ENCODE results near the gene TATDN3. TPM values are rescaled to one million over a fixed set of nuclear protein-coding genes. Genes with fewer than 3 reads are reported as not detected.

The TATDN3 gene
- total and polyA plus RNA-seq, 11 donors = 18.2 to 30.3 (median 24.1) TPM

- intact Hi-C loops (cut with DNase I) = loop anchor here in 1 of 10 donors (5.0 to 10.0 kb wide), 2 partner anchors 65 to 318 kb away; partner anchors contain the start of gene FLVCR1
- WGBS, 4 donors = 16 to 26% (median 19%) methylated on average over 16 of the region's 16 CpGs
- H3K36me3 ChIP-seq = peaks cover 0 to 29% (median 22%) of the 10 kb centered on the region in 9 donors
- H3K9me3 ChIP-seq = no peaks in the 10 kb centered on the region
- no peak for ATAC-seq
- no peak for DNase-seq
- peak overlapping the region; percentile 65 to 100 (median 81) for H3K4me3 ChIP-seq
- peak overlapping the region; percentile 79 to 97 (median 94) for H3K27ac ChIP-seq
- H3K4me1 ChIP-seq = peaks cover 0 to 57% (median 20%) of the 10 kb centered on the region in 12 donors
- no peaks in the 10 kb centered on the region for H3K27me3 ChIP-seq
- TF ChIP-seq POLR2A (IDR thresholded peaks at IDR 0.05) = no peak
- TF ChIP-seq, protein P1, sequence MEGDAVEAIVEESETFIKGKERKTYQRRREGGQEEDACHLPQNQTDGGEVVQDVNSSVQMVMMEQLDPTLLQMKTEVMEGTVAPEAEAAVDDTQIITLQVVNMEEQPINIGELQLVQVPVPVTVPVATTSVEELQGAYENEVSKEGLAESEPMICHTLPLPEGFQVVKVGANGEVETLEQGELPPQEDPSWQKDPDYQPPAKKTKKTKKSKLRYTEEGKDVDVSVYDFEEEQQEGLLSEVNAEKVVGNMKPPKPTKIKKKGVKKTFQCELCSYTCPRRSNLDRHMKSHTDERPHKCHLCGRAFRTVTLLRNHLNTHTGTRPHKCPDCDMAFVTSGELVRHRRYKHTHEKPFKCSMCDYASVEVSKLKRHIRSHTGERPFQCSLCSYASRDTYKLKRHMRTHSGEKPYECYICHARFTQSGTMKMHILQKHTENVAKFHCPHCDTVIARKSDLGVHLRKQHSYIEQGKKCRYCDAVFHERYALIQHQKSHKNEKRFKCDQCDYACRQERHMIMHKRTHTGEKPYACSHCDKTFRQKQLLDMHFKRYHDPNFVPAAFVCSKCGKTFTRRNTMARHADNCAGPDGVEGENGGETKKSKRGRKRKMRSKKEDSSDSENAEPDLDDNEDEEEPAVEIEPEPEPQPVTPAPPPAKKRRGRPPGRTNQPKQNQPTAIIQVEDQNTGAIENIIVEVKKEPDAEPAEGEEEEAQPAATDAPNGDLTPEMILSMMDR (IDR thresholded peaks at IDR 0.05) = no peak
Observed at GRCh38 chr1:212792396-212792908, 758 bp downstream of the TATDN3 start.

DNA sequence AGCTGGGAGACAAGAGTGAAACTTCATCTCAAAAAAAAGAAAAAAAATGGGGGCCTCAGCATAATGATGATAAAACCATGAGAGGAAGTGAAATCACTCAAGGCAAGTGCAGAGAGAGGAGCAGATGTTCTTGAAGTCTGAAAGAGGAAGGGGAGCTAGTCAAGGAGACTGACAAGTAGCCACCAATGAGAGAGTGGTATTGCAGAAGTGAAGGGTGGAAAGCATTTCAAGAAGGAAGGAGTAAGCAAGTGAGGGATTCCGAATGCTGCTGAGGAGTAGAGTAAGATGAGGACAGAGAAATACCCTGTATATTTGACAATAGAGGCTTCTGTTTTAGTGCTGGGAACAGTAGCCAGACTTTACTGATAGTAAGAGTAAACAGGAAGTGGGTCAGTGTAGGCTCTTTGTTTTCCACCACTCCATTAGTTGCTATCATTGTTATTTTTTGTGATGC is 2.9 kb downstream of the TATDN3 start:
- WGBS, 4 donors = 53 to 78% (median 60%) methylated on average over 1 of the region's 1 CpG
- H3K4me1 ChIP-seq = peaks cover 0 to 45% (median 19%) of the 10 kb centered on the region in 12 donors
- H3K27ac ChIP-seq = peak overlapping the region in 1 of 12 donors; percentile 94
- intact Hi-C loops (cut with DNase I) = loop anchor here in 1 of 10 donors (5.0 to 10.0 kb wide), 2 partner anchors 63 to 320 kb away; partner anchors contain the start of gene FLVCR1
- ATAC-seq (peak in 2 of 4 donors; percentile 31 to 48), DNase-seq (no peak)
- H3K9me3 ChIP-seq = no peaks in the 10 kb centered on the region
- H3K27me3 ChIP-seq = no peaks in the 10 kb centered on the region
- TF ChIP-seq POLR2A (IDR thresholded peaks at IDR 0.05) = no peak
- TF ChIP-seq, protein P1 (IDR thresholded peaks at IDR 0.05) = no peak
- peaks cover 0 to 45% (median 38%) of the 10 kb centered on the region in 9 donors for H3K36me3 ChIP-seq
- H3K4me3 ChIP-seq = peak overlapping the region in 1 of 12 donors; percentile 12

DNA sequence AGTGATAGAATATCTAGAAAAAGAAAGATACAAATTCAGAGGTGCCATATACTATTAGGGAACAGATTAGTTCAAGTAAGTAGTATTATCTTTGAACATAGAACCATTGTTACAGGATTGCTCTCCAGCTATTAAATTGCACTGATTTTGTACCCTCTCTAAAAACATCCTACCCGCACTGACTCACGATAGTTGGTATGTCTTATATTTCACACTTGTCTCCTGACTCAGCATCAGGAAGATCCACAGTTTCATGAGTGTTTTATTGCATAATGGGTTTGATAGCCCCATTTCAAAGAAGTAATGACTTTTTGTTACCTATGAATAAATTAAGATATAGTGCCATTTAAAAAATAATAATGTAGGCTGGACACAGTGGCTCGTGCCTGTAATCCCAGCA is 6.0 kb downstream of the TATDN3 start:
- H3K4me1 ChIP-seq = peaks cover 0 to 28% (median 4%) of the 10 kb centered on the region in 12 donors
- H3K36me3 ChIP-seq = peaks cover 0 to 76% (median 69%) of the 10 kb centered on the region in 9 donors
- intact Hi-C loops (cut with DNase I) = loop anchor here in 1 of 10 donors (10.0 kb wide), 1 partner anchor 323 kb away; no protein-coding TSS in a partner anchor
- no peaks in the 10 kb centered on the region for H3K27me3 ChIP-seq
- no peak overlapping the region for H3K4me3 ChIP-seq
- ATAC-seq (no peak), DNase-seq (no peak)
- TF ChIP-seq, protein P1 (IDR thresholded peaks at IDR 0.05) = no peak
- TF ChIP-seq POLR2A (IDR thresholded peaks at IDR 0.05) = no peak
- no peak overlapping the region for H3K27ac ChIP-seq
- H3K9me3 ChIP-seq = no peaks in the 10 kb centered on the region
- WGBS, 4 donors = 92 to 99% (median 96%) methylated on average over 3 of the region's 3 CpGs

- intact Hi-C loops (cut with DNase I) = no loop called here
- peaks cover 0 to 94% (median 87%) of the 10 kb centered on the region in 9 donors for H3K36me3 ChIP-seq
- TF ChIP-seq, protein P1 (IDR thresholded peaks at IDR 0.05) = no peak
- no peak for TF ChIP-seq POLR2A (IDR thresholded peaks at IDR 0.05)
- DNase-seq (no peak), ATAC-seq (no peak)
- H3K9me3 ChIP-seq = no peaks in the 10 kb centered on the region
- no peak overlapping the region for H3K4me3 ChIP-seq
- WGBS, 4 donors = 90 to 95% (median 94%) methylated on average over 3 of the region's 3 CpGs
- no peaks in the 10 kb centered on the region for H3K4me1 ChIP-seq
- H3K27ac ChIP-seq = no peak overlapping the region
- H3K27me3 ChIP-seq = no peaks in the 10 kb centered on the region
Observed at GRCh38 chr1:212805767-212806166, 14.1 kb downstream of the TATDN3 start.
